Ecto neural progenitor cell (in vitro differentiated cells): ENCODE data around the gene TSPEAR.

ENCODE experiments used
- DNase-seq: peaks from one replicate; pipeline ENCODE4 v3.0.0-alpha.2; 2018; ENCODE audit warnings: low spot score

Gene TSPEAR

DNA sequence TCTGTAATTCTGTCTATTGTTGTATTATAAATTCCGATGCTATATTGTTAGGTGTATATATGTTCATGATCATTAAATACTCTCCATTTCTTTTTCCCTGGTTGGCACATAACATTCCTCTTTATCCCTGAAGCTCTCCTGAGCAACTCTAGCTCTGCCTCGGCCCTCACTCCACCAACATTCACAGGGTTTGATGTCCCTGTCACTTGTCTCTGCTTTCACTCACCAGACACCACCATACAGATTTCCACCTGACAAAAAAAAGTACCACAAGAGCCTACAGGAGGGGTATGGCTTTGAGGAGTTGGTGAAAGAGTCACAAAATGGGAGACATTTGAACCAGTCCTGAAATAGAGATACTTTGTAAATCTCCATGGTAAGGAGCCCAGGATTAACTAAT lies 8.8 kb upstream of the TSPEAR start:
- DNase-seq, result no peak

DNA sequence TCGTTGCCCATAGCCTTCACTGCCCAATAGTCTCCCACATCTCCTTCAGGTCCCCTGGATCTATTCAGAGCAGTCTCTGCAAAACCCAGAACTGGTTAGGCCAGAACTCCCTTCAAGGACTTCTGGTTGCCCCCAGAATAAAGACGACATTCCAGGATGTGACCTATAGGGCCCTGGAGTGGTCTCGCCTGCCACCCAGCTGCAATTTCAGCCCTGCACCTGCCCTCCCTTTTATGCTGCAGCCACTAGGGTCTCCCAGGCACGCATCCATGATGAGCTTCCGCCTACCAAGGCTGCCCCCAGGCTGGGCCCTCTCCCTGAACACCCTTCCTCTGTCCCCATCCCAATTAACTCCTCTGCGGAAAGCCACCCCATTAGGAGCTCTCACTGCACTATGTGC lies 7.2 kb upstream of the TSPEAR start:
- DNase-seq, result no peak

DNA sequence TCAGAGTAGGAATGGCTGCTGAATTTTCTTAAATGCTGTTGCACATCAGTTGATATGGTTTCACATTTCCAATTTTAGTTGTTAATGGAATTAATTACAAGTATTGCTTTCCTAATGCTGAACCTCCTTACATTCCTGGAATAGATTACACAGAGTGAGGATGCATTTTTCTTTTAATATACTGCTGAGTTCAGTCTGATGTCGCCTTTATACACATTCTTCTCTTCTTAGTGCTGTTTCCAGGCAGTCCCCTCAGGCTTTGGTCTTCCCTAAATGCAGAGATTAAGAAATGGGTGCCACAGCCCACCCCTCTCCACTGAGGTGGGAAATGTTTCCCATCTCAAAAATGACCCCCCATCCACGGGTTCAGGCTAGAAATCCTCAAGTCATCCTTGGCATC lies 6.7 kb upstream of the TSPEAR start:
- DNase-seq, result no peak

DNA sequence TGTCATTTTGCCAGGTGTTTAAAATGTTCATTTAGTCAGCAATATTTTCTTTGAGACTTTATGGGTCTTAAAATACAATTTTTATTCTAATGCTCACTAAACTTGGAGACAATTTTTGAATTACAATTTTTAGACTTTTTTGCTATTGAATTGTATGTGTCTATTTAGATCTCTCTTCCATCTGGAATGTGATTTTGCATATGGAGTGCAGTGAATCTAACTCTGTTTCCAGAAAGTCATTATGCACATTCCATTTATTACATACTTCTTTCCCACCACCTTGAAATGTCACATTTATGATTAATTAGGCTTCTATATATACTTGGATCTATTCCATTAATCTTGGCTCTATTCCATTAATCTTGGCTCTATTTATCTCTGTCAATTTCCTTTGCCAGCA lies 5.6 kb upstream of the TSPEAR start:
- DNase-seq, result no peak

DNA sequence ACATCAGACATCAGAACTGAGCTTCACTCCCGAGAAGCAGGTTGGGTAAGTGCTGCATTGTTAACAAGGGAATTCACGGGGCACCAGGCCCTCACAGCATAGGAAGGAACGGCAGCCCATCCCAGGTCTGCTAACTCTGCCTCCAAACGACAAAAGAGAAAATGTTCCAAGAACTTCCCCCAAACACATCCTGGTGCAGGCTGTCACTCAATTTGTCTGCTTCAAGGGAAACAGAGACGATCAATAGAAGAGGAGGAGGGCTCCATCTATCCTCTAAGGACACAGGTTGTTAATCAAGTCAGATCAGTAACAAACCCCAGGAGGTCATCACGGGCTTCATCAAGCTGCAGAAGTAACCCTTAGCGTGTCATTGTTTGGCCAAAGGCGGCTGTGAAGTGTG lies 3.5 kb upstream of the TSPEAR start:
- peak; percentile 38 for DNase-seq

DNA sequence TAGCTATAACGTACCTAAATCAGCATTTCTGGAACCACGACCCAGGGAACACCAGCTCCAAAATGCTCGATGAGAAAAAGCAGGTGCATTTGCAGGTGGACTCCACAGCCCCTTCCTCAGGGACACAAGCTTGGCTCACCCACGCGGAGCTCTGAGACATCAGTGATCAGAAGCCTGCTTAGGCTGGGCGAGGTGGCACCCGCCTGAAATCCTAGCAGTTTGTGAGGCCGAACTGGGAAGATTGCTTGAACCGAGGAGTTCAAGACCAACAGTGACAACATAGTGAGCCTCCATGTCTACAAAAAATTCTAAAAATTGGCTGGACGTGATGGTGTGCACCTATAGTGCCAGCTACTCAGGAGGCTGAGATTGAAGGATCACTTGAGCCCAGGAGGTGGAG lies 2.5 kb upstream of the TSPEAR start:
- DNase-seq, result peak; percentile 17

DNA sequence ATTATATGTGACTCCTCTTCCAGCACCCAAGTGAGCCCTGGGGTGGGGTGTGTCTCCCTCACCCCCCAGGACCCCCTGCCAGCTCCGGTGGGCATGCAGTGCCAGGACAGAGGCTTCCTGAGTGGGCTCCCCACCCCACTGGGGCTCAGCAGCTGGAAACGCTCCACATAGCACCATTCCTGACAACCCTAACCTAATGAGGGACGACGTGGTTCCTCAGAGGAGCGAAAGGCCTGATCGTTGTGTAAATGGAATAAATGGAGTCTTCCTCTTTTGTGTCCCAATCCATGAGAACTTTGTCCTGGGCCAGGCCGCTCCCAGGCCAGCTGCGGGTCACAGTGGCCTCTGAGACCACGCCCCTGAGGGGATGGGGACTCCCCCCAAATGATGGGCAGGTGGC lies 1.8 kb upstream of the TSPEAR start:
- DNase-seq, result peak; percentile 32

DNA sequence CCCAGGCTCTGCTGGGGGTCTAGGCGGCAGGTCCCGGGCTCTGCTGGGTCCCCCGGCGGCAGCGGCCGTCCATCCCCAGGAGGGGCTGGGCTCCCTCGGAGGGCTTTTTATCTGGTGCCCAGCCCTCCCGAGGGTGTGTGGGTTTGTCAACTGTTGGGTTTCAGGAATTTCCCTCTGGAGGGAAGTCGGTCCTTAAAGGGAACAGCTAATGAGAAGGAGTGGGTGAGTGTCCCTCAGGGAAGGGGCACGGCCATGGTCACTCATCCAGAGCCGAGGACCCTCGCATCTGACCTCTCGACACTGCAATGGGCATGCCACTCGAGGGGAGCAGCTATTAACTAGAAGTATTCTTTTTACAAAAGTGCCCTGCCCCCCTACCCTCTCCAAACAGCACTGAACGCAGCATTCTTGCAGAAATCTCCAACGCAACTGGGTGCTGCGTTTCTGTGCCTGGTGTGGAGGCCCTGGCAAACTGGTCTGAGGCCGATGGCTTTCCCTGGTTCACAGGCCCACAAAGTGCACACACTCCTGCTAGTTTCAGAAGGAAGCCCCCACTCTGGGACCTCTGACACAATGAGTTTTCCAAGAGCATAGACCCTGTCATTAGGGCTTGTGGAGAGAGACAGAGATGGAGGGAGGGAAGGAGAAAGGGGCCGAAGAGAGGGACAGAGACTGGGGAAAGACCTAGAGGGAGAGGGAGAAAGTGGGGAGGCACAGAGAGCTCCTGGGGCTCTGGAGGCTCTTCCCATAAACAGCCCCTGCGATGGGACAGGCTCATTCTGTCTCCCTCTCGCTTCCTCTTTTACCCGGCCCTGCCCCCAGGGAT lies 1.0 kb upstream of the TSPEAR start:
- DNase-seq, result no peak

DNA sequence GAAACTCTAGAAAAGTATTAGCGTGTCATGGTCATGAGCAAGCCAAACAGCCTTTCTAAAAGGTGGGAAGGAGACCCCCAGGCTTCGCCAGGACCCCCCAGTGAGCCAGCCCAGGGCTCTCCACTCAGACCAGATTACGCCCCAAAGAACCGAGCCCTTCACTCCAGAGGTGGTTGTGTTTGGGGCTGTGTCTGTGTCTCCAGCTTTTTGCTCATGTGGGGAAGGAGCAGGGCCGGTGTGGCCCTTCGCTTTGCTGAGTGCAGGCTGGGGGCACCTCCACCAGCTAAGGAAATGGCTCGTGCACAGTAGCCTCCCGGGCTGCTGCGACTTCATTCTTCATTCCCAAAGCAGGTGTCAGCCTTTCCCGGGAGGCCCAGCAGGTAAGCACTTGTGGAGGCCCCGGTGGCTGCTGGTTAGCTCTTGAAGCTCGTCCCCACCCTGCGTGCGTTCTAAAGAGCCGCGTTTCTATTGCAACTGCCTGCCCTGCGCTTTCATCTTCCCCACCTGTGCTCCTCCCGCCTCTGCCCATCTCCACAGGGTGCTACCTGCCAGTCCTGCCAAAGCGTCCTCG lies 531 bp downstream of the TSPEAR start:
- DNase-seq, result peak; percentile 58

DNA sequence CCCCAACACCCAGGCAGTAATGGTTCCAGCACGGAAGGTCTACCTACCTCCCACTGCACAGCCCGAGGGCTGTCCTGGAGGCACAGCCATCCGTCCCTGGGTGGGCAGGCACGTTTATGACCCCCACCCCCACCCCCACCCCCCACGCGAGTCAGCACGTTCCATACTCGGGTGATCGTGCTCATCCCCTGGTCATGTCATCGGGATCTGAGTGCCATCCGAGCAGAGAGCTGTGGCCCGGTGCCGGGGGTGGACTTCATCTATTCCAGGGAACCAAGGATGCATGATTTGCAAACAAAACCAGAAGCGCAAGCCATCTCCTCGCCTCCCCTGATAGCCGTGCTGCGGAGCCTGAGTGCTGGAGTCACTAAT lies 1.1 kb downstream of the TSPEAR start:
- peak; percentile 55 for DNase-seq

DNA sequence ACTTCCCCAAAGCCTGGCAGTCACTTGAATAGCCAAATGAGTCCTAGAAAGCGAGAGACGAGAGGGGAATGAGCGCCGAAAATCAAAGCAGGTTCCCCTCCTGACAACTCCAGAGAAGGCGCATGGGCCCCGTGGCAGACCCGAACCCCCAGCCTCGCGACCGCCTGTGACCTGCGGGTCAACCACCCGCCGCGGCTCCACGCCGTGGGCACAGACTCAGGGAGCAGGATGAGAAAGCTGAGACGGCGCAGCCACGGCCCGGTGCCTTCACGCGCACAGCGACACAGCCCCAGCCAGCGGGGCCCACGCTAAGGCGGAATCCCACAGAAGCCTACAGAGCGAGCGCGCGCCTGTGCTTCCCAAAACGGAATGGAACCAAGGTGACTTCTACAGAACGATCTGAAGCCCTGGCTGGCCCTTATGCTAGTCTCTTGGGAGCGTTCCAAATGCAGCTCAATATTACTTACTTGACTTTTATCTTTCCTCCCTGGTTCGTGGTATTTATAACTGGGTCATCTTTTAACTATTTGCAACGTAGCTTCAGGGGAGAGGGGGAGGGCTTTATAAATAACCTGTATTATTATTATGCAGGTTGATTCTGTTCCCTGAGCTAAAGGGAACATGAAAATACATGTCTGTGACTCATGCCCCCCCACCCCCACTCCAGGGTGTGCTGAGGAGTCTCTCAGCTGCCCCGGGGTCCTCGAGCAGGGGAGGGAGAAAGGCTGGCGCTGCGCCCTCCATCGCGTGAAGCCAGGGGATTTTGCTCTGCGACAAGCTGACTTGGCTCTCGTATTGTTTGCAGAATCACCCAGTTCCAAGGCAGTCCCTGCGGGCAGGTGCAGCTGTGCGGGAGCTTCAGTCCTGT lies 1.7 kb downstream of the TSPEAR start:
- DNase-seq, result peak; percentile 55

DNA sequence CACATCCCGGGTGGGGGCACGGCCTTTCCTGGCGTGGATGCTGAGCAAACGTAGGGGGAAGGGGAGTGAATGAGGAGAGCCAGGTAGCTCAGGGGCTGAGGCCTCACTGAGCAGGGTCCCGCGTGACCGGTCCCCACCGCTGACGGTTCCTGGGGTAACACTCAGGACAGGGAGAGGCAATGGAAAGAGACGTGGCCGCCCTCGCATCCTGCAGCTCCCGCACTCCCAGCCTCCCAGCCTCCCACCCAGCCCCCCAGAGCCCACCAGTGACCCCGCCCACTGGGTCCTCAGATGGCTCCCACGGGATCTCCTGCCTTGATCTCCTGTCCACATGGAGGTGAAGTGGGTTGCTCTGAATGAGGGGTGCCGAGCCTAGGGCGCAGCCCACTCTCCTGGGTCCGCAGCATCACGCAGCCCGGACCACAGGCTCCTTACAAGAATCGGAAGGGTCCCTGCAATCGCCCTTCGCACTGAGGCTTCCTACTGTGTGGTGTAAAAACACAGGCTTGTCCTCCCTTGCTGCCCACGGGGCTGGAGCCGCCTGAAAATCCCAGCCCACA lies 2.4 kb downstream of the TSPEAR start:
- DNase-seq, result no peak

DNA sequence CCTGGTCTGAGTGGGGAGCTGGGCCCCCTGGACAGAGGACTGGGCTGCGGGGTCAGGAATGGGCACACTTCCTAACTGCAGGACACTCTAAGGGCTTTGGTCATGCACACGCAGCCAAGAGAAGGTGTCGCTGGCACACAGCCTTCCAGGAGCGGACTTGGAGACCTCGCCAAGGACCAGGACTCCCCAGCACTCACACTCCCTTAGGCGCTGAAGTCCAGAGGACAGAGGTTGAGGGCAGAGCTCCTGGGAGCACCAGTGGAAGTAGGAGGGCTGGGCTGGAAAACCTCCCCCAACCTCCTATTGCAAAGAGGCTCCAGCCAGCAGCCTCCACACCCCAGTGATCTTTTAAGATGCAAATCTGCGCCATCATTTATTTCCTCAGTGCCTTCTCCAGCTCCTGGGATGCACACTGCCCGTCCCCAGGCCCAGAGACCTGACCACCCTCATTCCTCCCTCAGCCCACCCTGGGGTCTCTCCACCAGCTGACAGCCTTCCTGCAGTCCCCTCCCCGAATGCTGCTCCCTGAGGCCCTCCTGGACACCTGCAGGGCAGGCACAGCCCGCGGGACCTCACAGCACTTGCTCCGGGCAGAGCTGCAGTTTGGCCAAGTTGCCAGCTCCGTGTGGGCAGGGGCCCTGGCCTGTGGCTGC lies 3.0 kb downstream of the TSPEAR start:
- peak; percentile 60 for DNase-seq

DNA sequence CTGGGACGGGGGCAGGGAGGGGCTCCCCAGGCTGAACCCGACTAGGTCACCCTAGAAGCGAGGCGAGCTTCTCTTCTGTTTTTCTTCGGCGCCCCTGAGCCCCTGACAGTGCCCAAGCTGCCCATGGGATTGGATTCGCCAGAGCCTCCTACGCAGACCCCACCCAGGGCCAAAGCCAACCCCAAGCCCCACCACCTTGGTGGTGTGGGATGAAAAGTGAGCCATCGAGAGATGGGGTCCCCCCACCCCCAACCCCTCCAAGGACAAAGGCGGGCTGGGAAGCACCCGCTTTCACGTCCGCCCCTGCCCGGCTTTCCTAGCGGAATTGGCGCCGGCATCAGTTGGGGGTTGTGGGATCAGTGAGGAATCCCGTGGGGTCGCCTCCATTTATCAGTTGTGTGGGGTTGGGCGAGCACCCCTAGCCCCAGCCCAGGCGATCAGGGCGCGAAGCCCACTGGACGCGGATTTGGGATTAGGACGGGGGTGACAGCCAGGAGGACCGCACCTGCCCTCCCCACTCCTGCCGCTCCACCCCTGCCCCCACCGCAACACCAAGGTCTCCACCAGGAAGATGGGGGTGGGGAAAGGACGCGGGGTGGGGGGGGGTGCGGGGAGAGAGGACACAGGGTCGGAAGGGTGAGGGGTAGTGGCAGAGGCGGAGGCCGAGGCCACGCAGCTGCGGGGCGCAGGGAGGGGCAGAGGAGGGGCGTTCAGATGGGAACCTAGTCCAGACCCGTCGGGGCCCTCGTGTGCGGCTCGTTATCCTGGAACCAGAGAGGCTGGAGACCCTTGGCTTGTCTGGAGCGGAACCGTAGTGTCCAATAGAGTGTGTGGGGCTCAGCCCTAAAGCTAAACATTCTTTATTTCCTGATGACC lies 4.4 kb downstream of the TSPEAR start:
- peak; percentile 55 for DNase-seq

DNA sequence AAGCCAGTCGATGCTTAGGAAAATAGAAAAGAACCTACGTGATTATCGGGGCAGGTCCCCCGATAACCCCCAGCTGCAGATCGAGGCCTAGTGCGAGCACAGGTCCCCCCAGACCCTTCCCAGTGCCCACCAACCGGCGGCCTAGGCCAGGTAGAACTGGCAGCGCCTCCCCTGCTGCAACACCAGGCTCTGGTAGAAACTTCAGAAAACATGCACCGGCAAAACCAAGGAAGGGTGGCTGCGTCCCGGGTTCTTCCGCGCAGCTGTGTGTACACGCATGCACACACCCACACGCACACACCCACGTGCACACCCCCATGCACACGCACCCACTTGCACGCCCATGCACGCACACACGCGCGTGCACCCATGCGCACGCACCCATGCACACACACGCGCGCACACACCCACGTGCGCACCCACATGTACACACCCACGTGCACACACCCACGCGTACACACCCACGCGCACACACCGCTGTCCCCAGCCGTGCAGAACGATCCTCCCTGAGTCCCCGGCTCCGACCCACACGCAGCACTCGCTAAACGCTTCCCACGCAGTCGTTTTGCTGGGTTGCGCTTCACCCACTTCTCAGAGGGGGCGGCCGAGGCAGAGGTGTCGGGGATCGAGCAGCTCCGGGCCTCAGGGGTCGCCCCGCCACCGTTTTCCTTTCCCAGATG lies 5.2 kb downstream of the TSPEAR start:
- DNase-seq, result peak; percentile 47

DNA sequence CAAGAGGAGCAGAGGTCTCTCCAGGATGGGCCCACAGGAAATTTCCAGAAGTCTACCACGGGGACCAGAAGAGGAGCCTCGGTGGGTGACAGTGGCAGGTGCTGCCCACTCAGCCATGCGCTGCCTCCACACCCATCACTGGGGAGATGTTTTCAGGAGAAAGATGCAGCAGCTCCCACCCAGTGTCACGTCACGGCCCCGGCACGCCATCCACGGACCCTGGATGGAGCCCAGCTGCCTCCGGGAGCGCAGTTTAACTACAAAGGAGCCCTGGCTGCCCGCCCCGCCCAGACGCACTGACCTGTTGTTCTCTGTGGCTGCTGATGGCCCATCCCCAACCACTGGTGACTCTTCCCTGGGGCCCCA lies 6.8 kb downstream of the TSPEAR start:
- DNase-seq, result peak; percentile 55

DNA sequence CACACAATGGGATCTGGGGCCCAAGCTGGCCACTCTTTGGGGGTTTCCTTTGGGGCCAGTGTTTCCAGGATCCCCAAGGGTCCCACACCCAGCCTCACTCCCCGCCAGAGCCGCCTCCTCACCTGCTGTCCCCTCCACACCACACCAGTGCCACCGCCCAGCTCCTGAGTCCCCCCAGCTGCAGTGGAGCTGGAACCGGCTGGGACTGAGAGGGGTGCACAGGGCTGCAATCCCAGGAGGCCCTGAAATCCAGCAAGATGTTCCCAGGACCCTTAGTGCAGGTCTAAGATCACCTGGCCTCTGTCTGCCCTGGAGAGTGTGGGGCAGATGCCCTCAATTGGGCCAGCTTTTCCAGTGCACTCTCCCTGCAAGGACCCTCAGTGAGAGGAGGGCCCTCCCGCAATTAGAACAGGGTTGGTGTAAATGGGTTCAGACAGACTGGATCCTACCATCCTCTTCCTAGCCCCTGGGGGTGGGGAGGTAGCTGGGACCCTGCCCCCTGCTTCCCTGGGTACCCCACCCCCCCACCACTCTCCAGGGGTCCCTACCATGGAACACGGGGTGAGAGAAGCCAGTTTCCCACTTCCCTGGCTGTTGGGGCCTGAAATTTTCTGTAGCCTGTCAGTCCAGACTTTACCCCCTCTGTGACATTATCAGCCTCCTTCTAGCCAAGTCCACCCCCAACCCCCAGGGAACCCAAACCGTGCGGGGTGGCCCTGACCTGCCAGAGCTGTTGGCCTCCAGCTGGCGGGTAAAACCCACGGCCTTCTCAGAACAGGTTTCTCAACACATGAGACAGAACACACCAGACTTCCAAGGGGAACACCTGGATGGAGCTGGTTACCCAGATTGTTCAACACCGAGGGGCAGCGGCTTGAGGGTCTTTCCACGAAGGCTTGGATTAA lies 7.4 kb downstream of the TSPEAR start:
- peak; percentile 46 for DNase-seq

DNA sequence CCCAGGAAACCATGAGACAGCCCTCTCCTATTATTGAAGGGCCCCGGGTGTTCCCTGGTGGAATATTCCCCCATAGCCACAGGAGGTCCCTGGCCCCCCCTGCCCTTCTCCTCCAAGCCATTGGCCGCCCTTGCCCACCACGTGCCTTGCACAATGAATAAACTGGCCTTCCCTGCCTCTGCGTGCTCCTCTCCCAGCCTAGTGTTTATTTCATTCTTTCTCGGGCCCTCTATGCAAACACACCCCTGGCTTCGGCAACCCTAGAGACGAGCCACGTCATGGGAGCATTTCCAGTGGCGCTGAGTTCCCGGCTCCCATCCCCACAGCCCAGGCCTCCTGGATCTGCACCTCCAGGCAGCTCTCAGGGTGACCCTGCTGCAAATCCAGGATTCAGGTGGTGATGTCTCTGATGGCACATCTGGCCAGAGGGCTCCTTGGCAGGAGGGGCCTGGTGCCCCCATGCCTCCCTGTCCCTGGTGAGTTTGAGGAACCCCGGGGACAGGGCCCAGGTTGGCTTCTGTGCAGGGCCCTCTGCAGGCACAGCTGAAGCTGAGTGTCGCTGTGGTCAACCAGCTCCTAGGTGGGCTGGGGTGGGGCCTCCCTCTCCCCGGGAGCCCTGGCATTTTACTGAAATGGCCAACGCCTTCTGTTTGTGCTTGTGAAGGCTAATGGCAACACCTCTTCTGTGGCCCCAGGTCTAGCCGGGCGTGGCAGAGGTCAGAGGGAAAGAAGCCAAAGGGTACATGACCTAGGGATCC lies 8.2 kb downstream of the TSPEAR start:
- peak; percentile 46 for DNase-seq
